HL-60 (cell line): ENCODE results near the gene AMDHD2.

Source experiments
- DNase-seq, 2 experiments: peaks; one replicate each; pipeline ENCODE4 v3.0.0-alpha.2; 2010 to 2020; ENCODE audit warnings: low read depth in 1 of 2, low spot score in 1 of 2
- H3K27ac ChIP-seq: fragments of 250-450 bp; sonication (Bioruptor Pico); replicated peaks from 2 replicates; pipeline ENCODE4 v1.5.1; 2020; ENCODE audit warnings: mild to moderate bottlenecking, moderate library complexity
- H3K27me3 ChIP-seq: fragments of 250-450 bp; sonication (Bioruptor Pico); 2 replicates; pipeline ENCODE4 v1.5.1; 2021; ENCODE audit warnings: mild to moderate bottlenecking, moderate library complexity; ENCODE audit not compliant: insufficient read depth, poor library complexity, severe bottlenecking
- H3K4me3 ChIP-seq: replicated peaks from 2 replicates; pipeline ENCODE4 v1.5.1; 2011; ENCODE audit warnings: mild to moderate bottlenecking, control low read depth, low read length; ENCODE audit not compliant: insufficient read depth
- GABPA ChIP-seq: IDR thresholded peaks from 2 replicates; pipeline ENCODE4 v1.6.1; 2012; ENCODE audit warnings: low read depth
- POLR2AphosphoS5 ChIP-seq: IDR thresholded peaks from 2 replicates; pipeline ENCODE4 v1.6.1; 2012; ENCODE audit warnings: low read depth
- SPI1 ChIP-seq: IDR thresholded peaks from 2 replicates; pipeline ENCODE4 v1.6.1; 2012; ENCODE audit warnings: low read depth, mild to moderate bottlenecking, borderline replicate concordance
- TF ChIP-seq, protein P1 (sequence below): IDR thresholded peaks from 2 replicates; pipeline ENCODE4 v1.6.1; 2012; ENCODE audit warnings: low read depth; ENCODE audit not compliant: insufficient replicate concordance
- TF ChIP-seq, protein P2 (sequence below): IDR thresholded peaks from one replicate; pipeline ENCODE4 v1.5.1; 2011; ENCODE audit warnings: low read length, control low read depth, inconsistent platforms; ENCODE audit not compliant: insufficient read depth

AMDHD2 gene

DNA sequence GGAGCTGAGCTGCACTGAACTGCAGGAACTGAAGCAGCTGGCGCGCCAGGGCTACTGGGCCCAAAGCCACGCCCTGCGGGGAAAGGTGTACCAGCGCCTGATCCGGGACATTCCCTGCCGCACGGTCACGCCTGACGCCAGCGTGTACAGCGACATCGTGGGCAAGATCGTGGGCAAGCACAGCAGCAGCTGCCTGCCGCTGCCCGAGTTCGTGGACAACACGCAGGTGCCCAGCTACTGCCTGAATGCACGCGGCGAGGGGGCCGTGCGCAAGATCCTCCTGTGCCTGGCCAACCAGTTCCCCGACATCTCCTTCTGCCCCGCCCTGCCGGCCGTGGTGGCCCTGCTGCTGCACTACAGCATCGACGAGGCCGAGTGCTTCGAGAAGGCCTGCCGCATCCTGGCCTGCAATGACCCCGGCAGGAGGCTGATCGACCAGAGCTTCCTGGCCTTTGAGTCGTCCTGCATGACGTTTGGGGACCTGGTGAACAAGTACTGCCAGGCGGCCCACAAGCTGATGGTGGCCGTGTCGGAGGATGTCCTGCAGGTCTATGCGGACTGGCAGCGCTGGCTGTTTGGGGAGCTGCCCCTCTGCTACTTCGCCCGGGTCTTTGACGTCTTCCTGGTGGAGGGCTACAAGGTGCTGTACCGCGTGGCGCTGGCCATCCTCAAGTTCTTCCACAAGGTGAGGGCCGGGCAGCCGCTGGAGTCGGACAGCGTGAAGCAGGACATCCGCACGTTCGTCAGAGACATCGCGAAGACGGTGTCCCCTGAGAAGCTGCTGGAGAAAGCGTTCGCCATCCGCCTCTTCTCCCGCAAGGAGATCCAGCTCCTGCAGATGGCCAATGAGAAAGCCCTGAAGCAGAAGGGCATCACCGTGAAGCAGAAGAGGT is 23.7 kb upstream of the AMDHD2 start:
- TF ChIP-seq, protein P1, sequence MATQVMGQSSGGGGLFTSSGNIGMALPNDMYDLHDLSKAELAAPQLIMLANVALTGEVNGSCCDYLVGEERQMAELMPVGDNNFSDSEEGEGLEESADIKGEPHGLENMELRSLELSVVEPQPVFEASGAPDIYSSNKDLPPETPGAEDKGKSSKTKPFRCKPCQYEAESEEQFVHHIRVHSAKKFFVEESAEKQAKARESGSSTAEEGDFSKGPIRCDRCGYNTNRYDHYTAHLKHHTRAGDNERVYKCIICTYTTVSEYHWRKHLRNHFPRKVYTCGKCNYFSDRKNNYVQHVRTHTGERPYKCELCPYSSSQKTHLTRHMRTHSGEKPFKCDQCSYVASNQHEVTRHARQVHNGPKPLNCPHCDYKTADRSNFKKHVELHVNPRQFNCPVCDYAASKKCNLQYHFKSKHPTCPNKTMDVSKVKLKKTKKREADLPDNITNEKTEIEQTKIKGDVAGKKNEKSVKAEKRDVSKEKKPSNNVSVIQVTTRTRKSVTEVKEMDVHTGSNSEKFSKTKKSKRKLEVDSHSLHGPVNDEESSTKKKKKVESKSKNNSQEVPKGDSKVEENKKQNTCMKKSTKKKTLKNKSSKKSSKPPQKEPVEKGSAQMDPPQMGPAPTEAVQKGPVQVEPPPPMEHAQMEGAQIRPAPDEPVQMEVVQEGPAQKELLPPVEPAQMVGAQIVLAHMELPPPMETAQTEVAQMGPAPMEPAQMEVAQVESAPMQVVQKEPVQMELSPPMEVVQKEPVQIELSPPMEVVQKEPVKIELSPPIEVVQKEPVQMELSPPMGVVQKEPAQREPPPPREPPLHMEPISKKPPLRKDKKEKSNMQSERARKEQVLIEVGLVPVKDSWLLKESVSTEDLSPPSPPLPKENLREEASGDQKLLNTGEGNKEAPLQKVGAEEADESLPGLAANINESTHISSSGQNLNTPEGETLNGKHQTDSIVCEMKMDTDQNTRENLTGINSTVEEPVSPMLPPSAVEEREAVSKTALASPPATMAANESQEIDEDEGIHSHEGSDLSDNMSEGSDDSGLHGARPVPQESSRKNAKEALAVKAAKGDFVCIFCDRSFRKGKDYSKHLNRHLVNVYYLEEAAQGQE: no peak
- TF ChIP-seq POLR2AphosphoS5 (no peak), SPI1 (no peak), GABPA (no peak)
- TF ChIP-seq, protein P2, sequence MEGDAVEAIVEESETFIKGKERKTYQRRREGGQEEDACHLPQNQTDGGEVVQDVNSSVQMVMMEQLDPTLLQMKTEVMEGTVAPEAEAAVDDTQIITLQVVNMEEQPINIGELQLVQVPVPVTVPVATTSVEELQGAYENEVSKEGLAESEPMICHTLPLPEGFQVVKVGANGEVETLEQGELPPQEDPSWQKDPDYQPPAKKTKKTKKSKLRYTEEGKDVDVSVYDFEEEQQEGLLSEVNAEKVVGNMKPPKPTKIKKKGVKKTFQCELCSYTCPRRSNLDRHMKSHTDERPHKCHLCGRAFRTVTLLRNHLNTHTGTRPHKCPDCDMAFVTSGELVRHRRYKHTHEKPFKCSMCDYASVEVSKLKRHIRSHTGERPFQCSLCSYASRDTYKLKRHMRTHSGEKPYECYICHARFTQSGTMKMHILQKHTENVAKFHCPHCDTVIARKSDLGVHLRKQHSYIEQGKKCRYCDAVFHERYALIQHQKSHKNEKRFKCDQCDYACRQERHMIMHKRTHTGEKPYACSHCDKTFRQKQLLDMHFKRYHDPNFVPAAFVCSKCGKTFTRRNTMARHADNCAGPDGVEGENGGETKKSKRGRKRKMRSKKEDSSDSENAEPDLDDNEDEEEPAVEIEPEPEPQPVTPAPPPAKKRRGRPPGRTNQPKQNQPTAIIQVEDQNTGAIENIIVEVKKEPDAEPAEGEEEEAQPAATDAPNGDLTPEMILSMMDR: no peak
- no peak overlapping the region for H3K27ac ChIP-seq
- H3K27me3 ChIP-seq: no peaks in the 10 kb centered on the region
- H3K4me3 ChIP-seq: no peak overlapping the region
- DNase-seq: no peak

DNA sequence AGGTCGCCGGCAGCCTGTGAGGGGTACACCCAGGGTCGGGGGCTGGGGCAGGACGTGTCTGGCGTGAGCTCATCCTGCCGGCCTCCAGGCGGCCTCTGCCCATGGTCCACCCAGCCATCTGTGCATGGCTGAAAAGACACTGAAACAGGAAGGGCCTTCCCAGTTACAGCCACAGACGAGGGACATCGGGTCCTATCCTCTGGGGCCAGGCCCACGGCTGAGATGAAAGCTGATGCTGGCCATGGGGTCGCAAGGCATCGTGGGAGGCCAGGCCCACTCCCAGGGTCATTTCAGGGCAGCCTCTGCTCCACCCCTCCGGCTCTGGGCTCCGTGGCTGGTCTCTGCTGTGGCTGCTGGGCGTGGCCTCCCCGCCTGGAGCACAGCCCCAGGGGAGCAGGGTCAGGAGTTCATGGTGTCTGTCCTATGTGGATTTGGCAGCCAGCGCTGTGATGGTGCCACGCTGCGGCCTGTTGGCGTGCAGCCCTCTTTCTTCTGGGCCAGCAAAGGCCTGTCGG is 23.0 kb upstream of the AMDHD2 start:
- no peak overlapping the region for H3K27ac ChIP-seq

DNA sequence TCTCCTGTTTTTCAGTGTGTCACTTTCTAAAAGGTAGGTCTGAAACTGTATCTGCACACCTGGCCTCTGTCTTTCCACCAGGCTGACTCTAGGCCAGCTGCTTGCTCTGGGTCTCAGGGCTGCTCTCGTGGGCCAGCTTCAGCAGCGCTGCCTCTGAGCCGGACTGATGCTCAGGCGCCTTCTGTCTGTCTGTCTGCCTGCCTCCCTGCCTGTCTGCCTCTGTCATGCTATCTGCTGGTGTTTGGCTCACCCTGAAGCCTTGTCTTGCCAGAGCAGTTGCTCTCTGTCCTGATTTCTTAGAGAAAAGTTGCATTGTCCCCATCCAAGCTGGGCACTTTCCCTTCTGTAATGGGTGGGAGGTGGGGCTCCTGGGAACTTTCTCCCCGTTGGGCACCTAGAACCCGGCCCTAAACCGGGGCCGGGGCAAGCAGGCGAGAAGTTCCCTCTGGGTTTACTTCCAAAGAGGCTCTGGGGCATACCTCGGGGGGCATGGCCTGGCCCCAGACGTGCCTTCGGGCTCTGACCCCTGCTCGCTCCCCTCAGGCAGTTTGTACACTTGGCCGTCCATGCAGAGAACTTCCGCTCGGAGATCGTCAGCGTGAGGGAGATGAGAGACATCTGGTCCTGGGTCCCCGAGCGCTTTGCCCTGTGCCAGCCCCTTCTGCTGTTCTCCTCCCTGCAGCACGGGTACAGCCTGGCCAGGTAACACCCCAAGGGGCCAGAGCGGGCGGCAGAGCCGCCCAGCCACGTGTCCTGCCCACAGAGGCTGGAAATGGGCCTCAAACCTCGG is 22.3 kb upstream of the AMDHD2 start:
- no peak for TF ChIP-seq GABPA
- no peak for TF ChIP-seq POLR2AphosphoS5
- TF ChIP-seq, protein P2: no peak
- TF ChIP-seq, protein P1: no peak
- TF ChIP-seq SPI1: no peak
- Histone ChIP-seq H3K27ac (no peak overlapping the region), H3K4me3 (no peak overlapping the region), H3K27me3 (no peaks in the 10 kb centered on the region)
- DNase-seq: no peak

More for the DNA sequence above, 23.0 kb upstream of the AMDHD2 start:
- Histone ChIP-seq H3K4me3 (no peak overlapping the region), H3K27me3 (no peaks in the 10 kb centered on the region)
- DNase-seq: no peak
- TF ChIP-seq, protein P1: no peak
- TF ChIP-seq GABPA (no peak), SPI1 (no peak), POLR2AphosphoS5 (no peak)
- TF ChIP-seq, protein P2: no peak
